HT1080 (cell line): ENCODE results near the gene OR1L1. TPM values are rescaled to one million over a fixed set of nuclear protein-coding genes. Genes with fewer than 3 reads are reported as not detected.

Experiments
- DNase-seq: peaks from one replicate; pipeline ENCODE4 v3.0.0-alpha.2; 2015; ENCODE audit warnings: low read depth
- polyA plus RNA-seq, 2 experiments: library from polyadenylated mRNA; depleted of rRNA; stranded (reverse); fragments of >200 nt; gene quantifications; 2 replicates each; pipeline ENCODE4 v1.2.3, GENCODE V29; 2015
- total RNA-seq: library from RNA; depleted of rRNA; stranded (reverse); fragments of >200 nt; shearing (Covaris generic); gene quantifications from 2 replicates; pipeline ENCODE4 v1.2.3, GENCODE V29; 2014; rRNA removed

The OR1L1 gene, protein sequence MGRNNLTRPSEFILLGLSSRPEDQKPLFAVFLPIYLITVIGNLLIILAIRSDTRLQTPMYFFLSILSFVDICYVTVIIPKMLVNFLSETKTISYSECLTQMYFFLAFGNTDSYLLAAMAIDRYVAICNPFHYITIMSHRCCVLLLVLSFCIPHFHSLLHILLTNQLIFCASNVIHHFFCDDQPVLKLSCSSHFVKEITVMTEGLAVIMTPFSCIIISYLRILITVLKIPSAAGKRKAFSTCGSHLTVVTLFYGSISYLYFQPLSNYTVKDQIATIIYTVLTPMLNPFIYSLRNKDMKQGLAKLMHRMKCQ
- not detected in 2 replicates for total RNA-seq
- not detected in 2 replicates for polyA plus RNA-seq (2015; cell fraction: cytosol; rRNA removed)
- polyA plus RNA-seq (2015; cell fraction: nucleus; rRNA removed) = not detected in 2 replicates

DNA sequence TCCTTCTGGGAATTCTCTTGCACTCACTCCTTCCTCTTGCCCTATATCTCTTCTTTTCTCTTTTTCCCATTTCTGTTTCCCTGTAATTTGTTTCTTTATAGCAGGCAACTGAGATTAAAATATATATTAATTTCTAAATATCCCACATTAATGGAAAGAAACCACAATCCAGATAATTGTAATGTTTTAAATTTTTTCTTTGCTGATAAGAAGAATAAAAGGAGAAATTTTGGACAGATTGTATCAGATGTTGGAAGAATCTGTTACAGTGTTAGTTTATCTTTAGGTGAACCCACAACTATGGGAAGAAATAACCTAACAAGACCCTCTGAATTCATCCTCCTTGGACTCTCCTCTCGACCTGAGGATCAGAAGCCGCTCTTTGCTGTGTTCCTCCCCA is at the start of gene OR1L1:
Gene OR1L1, plus strand, starts transcription at position 301 of the 400 bp plus-strand sequence. Its CDS starts 0 bp downstream, at position 301.
- DNase-seq = no peak

DNA sequence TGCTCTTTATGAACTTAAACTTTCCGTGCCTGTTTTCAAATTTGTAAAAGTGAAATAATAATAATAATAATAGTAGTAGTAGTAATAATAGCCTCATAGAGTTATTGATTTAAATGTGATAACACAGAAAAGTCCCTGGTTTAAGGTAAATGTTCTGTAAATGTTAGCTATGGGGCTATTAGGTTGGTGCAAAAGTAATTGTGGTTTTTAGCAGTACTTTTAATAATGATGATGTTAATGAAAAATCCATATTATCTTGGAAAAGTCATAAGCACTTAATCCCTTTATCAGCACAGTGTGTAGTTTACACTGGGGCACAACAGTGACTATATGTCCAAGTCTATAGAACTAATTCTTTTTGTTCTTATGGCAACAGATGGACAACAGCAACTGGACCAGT is 47.2 kb upstream of the OR1L1 start, which contains the start of gene OR1Q1:
Gene OR1Q1, plus strand, starts transcription at position 377 of the 400 bp plus-strand sequence. Its CDS starts 0 bp downstream, at position 377.
- no peak for DNase-seq

DNA sequence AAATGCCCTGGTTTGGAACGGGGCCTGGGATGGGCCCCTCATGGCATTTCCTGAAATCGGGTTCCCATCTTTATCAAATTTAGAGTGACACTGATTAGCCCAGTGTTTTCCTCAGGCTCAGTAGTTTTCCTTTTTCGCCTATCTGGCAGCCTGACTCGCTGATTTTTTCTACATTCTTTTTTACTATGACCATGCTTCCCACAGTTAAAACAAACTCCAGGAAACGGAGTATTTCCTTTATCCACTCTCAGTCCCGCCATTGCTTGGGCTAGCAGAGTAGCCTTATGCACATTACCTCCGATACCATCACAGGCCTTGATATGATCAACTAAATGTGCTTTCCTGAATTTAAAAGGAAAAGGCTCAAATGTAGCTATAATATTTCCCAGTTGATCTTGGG is 41.5 kb upstream of the OR1L1 start:
- no peak for DNase-seq

DNA sequence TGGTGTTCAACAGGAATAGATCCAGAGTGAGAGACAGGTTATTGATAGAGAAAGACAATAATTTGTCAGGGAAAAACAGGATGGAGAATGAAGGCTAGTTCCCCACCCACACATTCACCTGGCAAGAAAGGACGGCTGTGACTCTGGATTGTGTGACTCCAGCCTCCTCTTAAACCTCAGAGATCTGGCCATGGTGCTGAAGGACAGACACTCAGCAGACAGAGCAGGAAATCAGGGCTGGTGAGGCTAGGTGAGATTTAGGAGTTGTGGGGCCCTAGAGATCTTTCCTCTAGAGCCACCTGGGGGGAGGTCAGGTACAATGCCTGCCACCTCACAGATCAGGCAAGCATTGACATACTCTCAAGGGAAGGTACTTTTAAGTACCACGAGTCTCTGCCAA is 19.3 kb upstream of the OR1L1 start:
- no peak for DNase-seq

DNA sequence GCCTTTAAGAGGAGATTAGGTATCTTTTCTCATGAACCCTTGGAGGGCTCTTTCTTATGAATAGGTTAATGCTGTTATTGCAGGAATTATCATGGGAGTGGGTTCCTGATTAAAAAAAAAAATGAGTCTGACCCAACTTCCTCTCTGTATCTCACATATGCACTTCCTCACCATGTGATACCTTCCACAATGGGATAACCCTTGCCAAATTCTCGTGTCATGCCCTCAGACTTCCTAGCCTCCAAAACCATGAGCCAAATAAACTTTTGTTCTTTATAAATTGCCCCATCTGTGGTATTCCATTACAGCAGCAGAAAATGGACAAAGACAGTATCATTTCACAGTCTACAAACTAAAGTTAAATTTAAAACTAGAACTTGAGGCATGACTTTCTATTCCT is 5.1 kb upstream of the OR1L1 start:
- DNase-seq = no peak

DNA sequence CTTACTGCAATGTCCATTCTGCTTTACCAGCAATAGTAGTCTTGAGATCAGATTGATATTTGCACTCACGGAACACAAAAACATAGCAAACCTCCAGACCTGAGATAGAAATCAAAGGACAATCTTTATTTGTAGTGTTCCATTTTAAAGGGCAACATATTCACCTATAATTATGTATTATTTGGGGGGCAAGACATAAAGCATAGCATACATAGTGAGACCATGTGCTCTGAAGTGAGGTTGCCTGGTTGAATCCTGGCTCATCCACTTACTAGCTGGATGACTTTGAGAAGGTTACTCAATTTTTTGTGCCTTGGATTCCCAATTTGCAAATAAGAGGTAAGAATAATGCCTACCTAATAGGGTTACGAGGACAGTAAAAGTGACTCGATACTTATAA is 4.0 kb upstream of the OR1L1 start, which contains the start of gene OR1B1:
Gene OR1B1, minus strand, starts transcription at position 101 of the 400 bp plus-strand sequence.
- no peak for DNase-seq

DNA sequence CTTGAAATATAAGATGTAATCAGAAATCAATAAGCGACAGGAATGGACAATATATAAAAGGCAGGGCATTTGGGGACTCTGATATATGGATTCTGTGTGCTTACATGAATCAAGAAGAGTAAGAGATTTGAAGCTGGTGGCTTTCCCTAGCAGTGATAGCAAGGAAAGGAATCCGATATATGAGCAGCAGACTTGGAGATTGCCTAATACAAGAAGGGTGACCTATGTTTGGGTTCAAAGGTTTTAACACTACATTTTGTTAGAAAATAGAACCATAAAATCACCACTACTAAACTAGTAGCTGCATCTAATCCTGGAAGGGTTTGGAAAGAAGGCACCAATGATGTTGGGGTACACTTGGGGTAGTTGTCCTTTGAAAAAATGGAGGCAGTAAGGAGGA is 11.0 kb downstream of the OR1L1 start:
- DNase-seq = no peak

DNA sequence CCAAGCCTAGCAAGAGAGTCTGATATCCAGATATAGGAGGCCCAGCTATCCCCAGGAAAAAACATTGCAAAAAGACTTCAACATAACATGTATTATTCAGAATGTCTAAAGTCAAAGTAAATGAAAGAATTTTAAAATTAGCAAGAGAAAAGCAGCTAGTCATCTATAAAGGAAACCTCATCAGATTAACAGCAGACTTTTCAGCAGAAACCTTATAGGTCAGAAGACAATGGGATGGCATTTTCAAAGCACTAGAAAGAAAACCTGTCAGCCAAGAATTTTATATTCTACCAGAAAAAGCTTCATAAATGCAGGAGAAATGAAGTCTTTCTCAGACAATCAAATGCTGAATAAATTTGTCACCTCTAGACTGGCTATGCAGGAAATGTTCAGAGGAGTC is 23.3 kb downstream of the OR1L1 start:
- no peak for DNase-seq

DNA sequence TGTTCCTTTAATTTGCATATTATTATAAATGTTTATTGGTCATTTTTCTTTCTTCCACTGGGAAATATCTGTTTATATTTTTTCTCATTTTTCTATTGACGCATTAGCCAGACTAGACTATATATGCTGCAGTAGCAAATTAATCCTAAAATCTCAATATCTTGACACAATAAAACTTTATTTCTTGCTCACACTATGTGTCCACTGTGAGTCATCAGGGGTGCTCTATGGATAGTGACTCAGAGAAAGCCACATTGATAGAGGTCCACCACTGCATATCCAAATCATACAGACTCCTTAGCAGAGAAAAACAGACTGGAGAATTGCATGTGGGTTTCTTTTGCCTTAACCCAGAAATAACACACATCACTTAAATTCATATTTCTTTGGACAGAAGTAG is 34.2 kb downstream of the OR1L1 start:
- peak; percentile 42 for DNase-seq

Other genes with a start within 250 kb of the OR1L1 start
- gene OR1J1, start 183.8 kb upstream of the OR1L1 start, total RNA-seq = not detected in 2 replicates
- 0.17 TPM in 1 of 2 replicates, not detected in the other for gene OR1J2, start 150.9 kb upstream of the OR1L1 start, total RNA-seq
- not detected in 2 replicates for gene OR1J4, start 142.6 kb upstream of the OR1L1 start, total RNA-seq
- not detected in 2 replicates for gene OR1N1, start 134.4 kb upstream of the OR1L1 start, total RNA-seq
- not detected in 2 replicates for gene OR1N2, start 108.6 kb upstream of the OR1L1 start, total RNA-seq
- not detected in 2 replicates for gene OR1L8, start 78.3 kb upstream of the OR1L1 start, total RNA-seq
- gene OR1Q1, start 47.0 kb upstream of the OR1L1 start, total RNA-seq = not detected in 2 replicates
- gene OR1B1, start 4.1 kb upstream of the OR1L1 start, total RNA-seq = not detected in 2 replicates
- gene OR1L3, start 13.4 kb downstream of the OR1L1 start, total RNA-seq = not detected in 2 replicates
- gene OR1L4, start 62.3 kb downstream of the OR1L1 start, total RNA-seq = not detected in 2 replicates
- gene OR1L6, start 80.6 kb downstream of the OR1L1 start, total RNA-seq = not detected in 2 replicates
- not detected in 2 replicates for gene OR5C1, start 127.2 kb downstream of the OR1L1 start, total RNA-seq
- gene OR1K1, start 138.4 kb downstream of the OR1L1 start, total RNA-seq = not detected in 2 replicates
- gene PDCL, start 166.9 kb downstream of the OR1L1 start, total RNA-seq = 21.8 and 25.1 TPM in 2 replicates
- gene RC3H2, start 243.6 kb downstream of the OR1L1 start, total RNA-seq = 32.0 and 33.7 TPM in 2 replicates